Measurements from ENCODE around the gene B3GNT3. TPM values are rescaled to one million over a fixed set of nuclear protein-coding genes. Genes with fewer than 3 reads are reported as not detected.

The B3GNT3 gene
- total and polyA plus RNA-seq, 9 of the 15 experiments (the other 6 are each of a cell fraction or from before 2014, with no cell fraction given): 0.06 to 0.11 (median 0.07) TPM; not detected in 6

DNA sequence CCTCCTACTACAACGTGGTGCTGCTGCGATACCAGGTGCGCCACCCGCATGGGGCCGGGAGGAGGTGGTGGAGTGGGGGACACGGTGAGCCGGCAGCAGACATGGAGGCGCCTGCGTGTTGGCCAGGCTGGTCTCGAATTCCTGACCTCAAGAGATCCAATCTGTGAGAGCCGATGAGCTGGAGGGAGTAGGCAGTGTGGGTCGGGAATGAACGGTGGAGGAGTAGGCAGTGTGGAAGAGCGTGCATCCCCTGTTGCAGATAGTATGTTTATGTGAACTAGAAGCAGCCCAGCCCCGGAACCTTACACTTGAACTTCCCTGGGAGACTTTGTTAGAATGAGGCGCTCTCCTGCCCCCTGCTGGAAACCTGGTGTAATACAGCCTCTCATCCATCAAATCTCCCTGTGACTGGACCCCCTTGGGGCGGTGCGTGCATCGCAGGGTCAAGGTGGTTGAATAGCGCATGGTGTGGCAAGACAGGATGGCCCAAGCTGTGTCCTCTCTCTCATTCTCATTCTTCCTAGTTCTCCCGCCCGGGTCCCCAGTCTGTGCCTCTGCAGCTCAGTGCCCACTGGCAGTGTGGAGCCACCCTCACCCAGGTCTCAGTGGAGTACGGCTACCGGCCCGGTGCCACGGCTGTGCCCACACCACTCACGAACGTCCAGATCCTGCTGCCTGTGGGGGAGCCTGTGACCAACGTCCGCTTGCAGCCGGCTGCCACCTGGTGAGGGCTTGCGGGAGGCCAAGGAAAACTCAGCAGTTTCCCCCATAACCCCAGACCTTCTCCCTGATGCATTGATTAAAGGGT is 10.5 kb upstream of the B3GNT3 start:
- BruUV-seq (replicated peaks): no TSS peak
- in situ Hi-C loops (cut with MboI) (no loop called here), intact Hi-C loops (cut with micrococcal nuclease) (no loop called here)
- no peak overlapping the region for H2AFZ ChIP-seq (ENCODE audit: low read depth, low read length)
- no peaks in the 10 kb centered on the region for H3K79me2 ChIP-seq (ENCODE audit: control insufficient read depth, insufficient read depth, low read length)
- H3K9ac ChIP-seq (ENCODE audit: insufficient read depth in 1 of 2, low read depth in 2 of 2, low read length in 2 of 2): peak overlapping the region in 1 of 2 experiments; percentile 13; a peak in 1 of 4 replicates
- WGBS (ENCODE audit: insufficient coverage, low coverage, missing lambda C conversion rate): 59% methylated on average over 31 of the region's 32 CpGs
- no peaks in the 10 kb centered on the region for H3K27me3 ChIP-seq (ENCODE audit: control insufficient read depth in 2 of 2, insufficient read depth in 2 of 2, low read length in 2 of 2)
- FAIRE-seq: peak; percentile 91
- ChIA-PET POLR2A (no interaction called here), CTCF (ENCODE audit: low intra/inter-chr PET ratio) (interaction anchor here (0.9 to 1.4 kb wide), 2 partner anchors 75 to 81 kb away, joined by 3 to 5 read pairs; partner anchors contain the start of gene RPL18A)
- peak; percentile 70 to 82 (median 77) for DNase-seq (ENCODE audit: extremely low read depth in 1 of 4, low spot score in 3 of 4)
- 0 out of 2 replicates have a peak, but pooled peaks cover 7% of the 10 kb centered on the region for H4K20me1 ChIP-seq (replicated peaks; ENCODE audit: control insufficient read depth, insufficient read depth, low read length)
- H3K9me1 ChIP-seq (ENCODE audit: control insufficient read depth, insufficient read depth, low read length): no peaks in the 10 kb centered on the region
- ATAC-seq: peak; percentile 72
- H3K9me3 ChIP-seq (replicated peaks; ENCODE audit: control insufficient read depth, insufficient read depth, low read depth, low read length): no peaks in the 10 kb centered on the region
- H3K27ac ChIP-seq (ENCODE audit: extremely low read depth, low read depth, low read length): no peak overlapping the region
- H3K4me1 ChIP-seq (replicated peaks in 1 of 2; ENCODE audit: control insufficient read depth in 2 of 2, insufficient read depth in 2 of 2, low read length in 2 of 2): peaks cover 0 to 22% of the 10 kb centered on the region in 2 experiments; a peak in 3 of 5 replicates
- peaks cover 44% of the 10 kb centered on the region; the same call in 2 of the 3 replicates for H3K36me3 ChIP-seq (ENCODE audit: control insufficient read depth, insufficient read depth, low read length)
- H3K4me2 ChIP-seq (ENCODE audit: insufficient read depth, low read length): no peak overlapping the region
- H3K4me3 ChIP-seq: no peak overlapping the region
- TF ChIP-seq ZNF324 (CRISPR knock-in tag; IDR thresholded peaks at IDR 0.05) (no peak), RHOXF2B (CRISPR knock-in tag; conservative IDR thresholded peaks at IDR 0.05) (no peak), SNIP1 (IDR thresholded peaks at IDR 0.05; ENCODE audit: low read depth) (no peak), TSC22D4 (tag; IDR thresholded peaks at IDR 0.05) (no peak), JUND (IDR thresholded peaks at IDR 0.05; ENCODE audit: borderline replicate concordance, low read depth, low read length) (peak; percentile 32; the same call in 1 of the 2 replicates), JUND (tag; IDR thresholded peaks at IDR 0.05; ENCODE audit: borderline replicate concordance, low read depth, low read length) (no peak)
- TF ChIP-seq, protein P1, sequence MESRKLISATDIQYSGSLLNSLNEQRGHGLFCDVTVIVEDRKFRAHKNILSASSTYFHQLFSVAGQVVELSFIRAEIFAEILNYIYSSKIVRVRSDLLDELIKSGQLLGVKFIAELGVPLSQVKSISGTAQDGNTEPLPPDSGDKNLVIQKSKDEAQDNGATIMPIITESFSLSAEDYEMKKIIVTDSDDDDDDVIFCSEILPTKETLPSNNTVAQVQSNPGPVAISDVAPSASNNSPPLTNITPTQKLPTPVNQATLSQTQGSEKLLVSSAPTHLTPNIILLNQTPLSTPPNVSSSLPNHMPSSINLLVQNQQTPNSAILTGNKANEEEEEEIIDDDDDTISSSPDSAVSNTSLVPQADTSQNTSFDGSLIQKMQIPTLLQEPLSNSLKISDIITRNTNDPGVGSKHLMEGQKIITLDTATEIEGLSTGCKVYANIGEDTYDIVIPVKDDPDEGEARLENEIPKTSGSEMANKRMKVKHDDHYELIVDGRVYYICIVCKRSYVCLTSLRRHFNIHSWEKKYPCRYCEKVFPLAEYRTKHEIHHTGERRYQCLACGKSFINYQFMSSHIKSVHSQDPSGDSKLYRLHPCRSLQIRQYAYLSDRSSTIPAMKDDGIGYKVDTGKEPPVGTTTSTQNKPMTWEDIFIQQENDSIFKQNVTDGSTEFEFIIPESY (CRISPR knock-in tag; IDR thresholded peaks at IDR 0.05): peak; percentile 54; the same call in 1 of the 2 replicates
- TF ChIP-seq, protein P2, sequence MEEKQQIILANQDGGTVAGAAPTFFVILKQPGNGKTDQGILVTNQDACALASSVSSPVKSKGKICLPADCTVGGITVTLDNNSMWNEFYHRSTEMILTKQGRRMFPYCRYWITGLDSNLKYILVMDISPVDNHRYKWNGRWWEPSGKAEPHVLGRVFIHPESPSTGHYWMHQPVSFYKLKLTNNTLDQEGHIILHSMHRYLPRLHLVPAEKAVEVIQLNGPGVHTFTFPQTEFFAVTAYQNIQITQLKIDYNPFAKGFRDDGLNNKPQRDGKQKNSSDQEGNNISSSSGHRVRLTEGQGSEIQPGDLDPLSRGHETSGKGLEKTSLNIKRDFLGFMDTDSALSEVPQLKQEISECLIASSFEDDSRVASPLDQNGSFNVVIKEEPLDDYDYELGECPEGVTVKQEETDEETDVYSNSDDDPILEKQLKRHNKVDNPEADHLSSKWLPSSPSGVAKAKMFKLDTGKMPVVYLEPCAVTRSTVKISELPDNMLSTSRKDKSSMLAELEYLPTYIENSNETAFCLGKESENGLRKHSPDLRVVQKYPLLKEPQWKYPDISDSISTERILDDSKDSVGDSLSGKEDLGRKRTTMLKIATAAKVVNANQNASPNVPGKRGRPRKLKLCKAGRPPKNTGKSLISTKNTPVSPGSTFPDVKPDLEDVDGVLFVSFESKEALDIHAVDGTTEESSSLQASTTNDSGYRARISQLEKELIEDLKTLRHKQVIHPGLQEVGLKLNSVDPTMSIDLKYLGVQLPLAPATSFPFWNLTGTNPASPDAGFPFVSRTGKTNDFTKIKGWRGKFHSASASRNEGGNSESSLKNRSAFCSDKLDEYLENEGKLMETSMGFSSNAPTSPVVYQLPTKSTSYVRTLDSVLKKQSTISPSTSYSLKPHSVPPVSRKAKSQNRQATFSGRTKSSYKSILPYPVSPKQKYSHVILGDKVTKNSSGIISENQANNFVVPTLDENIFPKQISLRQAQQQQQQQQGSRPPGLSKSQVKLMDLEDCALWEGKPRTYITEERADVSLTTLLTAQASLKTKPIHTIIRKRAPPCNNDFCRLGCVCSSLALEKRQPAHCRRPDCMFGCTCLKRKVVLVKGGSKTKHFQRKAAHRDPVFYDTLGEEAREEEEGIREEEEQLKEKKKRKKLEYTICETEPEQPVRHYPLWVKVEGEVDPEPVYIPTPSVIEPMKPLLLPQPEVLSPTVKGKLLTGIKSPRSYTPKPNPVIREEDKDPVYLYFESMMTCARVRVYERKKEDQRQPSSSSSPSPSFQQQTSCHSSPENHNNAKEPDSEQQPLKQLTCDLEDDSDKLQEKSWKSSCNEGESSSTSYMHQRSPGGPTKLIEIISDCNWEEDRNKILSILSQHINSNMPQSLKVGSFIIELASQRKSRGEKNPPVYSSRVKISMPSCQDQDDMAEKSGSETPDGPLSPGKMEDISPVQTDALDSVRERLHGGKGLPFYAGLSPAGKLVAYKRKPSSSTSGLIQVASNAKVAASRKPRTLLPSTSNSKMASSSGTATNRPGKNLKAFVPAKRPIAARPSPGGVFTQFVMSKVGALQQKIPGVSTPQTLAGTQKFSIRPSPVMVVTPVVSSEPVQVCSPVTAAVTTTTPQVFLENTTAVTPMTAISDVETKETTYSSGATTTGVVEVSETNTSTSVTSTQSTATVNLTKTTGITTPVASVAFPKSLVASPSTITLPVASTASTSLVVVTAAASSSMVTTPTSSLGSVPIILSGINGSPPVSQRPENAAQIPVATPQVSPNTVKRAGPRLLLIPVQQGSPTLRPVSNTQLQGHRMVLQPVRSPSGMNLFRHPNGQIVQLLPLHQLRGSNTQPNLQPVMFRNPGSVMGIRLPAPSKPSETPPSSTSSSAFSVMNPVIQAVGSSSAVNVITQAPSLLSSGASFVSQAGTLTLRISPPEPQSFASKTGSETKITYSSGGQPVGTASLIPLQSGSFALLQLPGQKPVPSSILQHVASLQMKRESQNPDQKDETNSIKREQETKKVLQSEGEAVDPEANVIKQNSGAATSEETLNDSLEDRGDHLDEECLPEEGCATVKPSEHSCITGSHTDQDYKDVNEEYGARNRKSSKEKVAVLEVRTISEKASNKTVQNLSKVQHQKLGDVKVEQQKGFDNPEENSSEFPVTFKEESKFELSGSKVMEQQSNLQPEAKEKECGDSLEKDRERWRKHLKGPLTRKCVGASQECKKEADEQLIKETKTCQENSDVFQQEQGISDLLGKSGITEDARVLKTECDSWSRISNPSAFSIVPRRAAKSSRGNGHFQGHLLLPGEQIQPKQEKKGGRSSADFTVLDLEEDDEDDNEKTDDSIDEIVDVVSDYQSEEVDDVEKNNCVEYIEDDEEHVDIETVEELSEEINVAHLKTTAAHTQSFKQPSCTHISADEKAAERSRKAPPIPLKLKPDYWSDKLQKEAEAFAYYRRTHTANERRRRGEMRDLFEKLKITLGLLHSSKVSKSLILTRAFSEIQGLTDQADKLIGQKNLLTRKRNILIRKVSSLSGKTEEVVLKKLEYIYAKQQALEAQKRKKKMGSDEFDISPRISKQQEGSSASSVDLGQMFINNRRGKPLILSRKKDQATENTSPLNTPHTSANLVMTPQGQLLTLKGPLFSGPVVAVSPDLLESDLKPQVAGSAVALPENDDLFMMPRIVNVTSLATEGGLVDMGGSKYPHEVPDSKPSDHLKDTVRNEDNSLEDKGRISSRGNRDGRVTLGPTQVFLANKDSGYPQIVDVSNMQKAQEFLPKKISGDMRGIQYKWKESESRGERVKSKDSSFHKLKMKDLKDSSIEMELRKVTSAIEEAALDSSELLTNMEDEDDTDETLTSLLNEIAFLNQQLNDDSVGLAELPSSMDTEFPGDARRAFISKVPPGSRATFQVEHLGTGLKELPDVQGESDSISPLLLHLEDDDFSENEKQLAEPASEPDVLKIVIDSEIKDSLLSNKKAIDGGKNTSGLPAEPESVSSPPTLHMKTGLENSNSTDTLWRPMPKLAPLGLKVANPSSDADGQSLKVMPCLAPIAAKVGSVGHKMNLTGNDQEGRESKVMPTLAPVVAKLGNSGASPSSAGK (IDR thresholded peaks at IDR 0.05): no peak

All from K562 (cell line).